Kidney (tissue), 14 donors: ENCODE results near the gene RPP25. TPM values are rescaled to one million over a fixed set of nuclear protein-coding genes. Genes with fewer than 3 reads are reported as not detected.

Experiments used
- DNase-seq, 5 donors: peaks; one replicate each; pipeline ENCODE4 v3.0.0-alpha.2; 2013 to 2020
- FAIRE-seq: peaks from 2 replicates; lab custom pipeline; 2012; peaks lifted over from hg19 to GRCh38; lab: Jason Lieb, UNC
- H3K27ac ChIP-seq, 2 donors: one replicate each; pipeline ENCODE4 v1.7.0; 2013; ENCODE audit warnings: low read depth in 2 of 2, low read length in 2 of 2, inconsistent platforms in 1 of 2
- H3K27me3 ChIP-seq: one replicate; pipeline ENCODE4 v1.7.1; 2013; ENCODE audit warnings: low read length, inconsistent platforms; ENCODE audit not compliant: control insufficient read depth, insufficient read depth
- H3K36me3 ChIP-seq, 3 donors: one replicate each; pipeline versions ENCODE4 v1.7.0 to v1.7.1; 2013; ENCODE audit warnings: low read length in 3 of 3, control low read depth in 1 of 3, inconsistent platforms in 1 of 3; ENCODE audit not compliant: insufficient read depth in 3 of 3, control insufficient read depth in 2 of 3
- H3K4me1 ChIP-seq, 3 donors: one replicate each; pipeline versions ENCODE4 v1.7.0 to v1.7.1; 2013; ENCODE audit warnings: low read length in 3 of 3, inconsistent platforms in 1 of 3, low read depth in 1 of 3; ENCODE audit not compliant: control insufficient read depth in 2 of 3, insufficient read depth in 2 of 3
- H3K4me3 ChIP-seq, 3 donors: one replicate each; pipeline versions ENCODE4 v1.7.0 to v1.8.1; 2013; ENCODE audit warnings: low read length in 3 of 3, control low read depth in 1 of 3, inconsistent platforms in 1 of 3
- H3K9ac ChIP-seq, 3 donors: one replicate each; pipeline versions ENCODE4 v1.7.0 to v1.7.1; 2013; ENCODE audit warnings: low read length in 3 of 3, control low read depth in 1 of 3, inconsistent platforms in 1 of 3
- H3K9me3 ChIP-seq, 3 donors: one replicate each; pipeline versions ENCODE4 v1.7.0 to v1.7.1; 2013; ENCODE audit warnings: low read length in 3 of 3, control low read depth in 1 of 3, inconsistent platforms in 1 of 3; ENCODE audit not compliant: control insufficient read depth in 2 of 3, insufficient read depth in 1 of 3
- CTCF ChIP-seq: IDR thresholded peaks from 3 replicates; pipeline ENCODE4 v1.5.1; 2012; ENCODE audit warnings: mild to moderate bottlenecking, moderate library complexity, borderline replicate concordance; ENCODE audit not compliant: insufficient read depth; ENCODE audit errors: extremely low read depth
- intact Hi-C: fragments of 100-400 bp; cut with DNase I; formaldehyde crosslinking; loops from one replicate; pipeline ENCODE4 v1.11.1; 2022
- polyA plus RNA-seq: library from polyadenylated mRNA; stranded (reverse); fragments of 350-450 nt; fragmentation: Illumina TruSeq; extraction: RNeasy Lipid Tissue Mini Kit (QIAGEN cat#74804); gene quantifications from one replicate; pipeline ENCODE4 v1.2.3, GENCODE V29; 2014; ENCODE audit warnings: low read depth, low replicate concordance; ENCODE audit not compliant: insufficient read depth
- total RNA-seq: library from RNA; stranded (reverse); fragmentation: NEBNext Ultra II Directional; extraction: Animal tissue kit (Norgen Biotek cat#: 25700); gene quantifications from one replicate; pipeline ENCODE4 v1.2.1, GENCODE V29; 2021
- donor health status: control.
- donor health status: control.
- donor health status: control.
- donor health status: control.
- donor health status: control.
- donor health status: DM: yes; HTN: yes; CAD: no.
- donor health status: Normal renal cell carcinoma (clear cell type).

The RPP25 gene
- total and polyA plus RNA-seq, 2 donors from 2014 or later: 7.2 to 7.3 TPM

GRCh38 chr15:74992619-74993018 is 36.0 kb upstream of the RPP25 start:
- Histone ChIP-seq H3K36me3 (no peaks in the 10 kb centered on the region), H3K4me3 (no peak overlapping the region), H3K27me3 (no peaks in the 10 kb centered on the region), H3K27ac (no peak overlapping the region), H3K4me1 (peaks cover 0 to 8% (median 0%) of the 10 kb centered on the region in 3 donors), H3K9me3 (no peaks in the 10 kb centered on the region), H3K9ac (no peak overlapping the region)
- TF ChIP-seq CTCF: no peak
- DNase-seq: no peak
- no peak for FAIRE-seq
- intact Hi-C loops: no loop called here

DNA sequence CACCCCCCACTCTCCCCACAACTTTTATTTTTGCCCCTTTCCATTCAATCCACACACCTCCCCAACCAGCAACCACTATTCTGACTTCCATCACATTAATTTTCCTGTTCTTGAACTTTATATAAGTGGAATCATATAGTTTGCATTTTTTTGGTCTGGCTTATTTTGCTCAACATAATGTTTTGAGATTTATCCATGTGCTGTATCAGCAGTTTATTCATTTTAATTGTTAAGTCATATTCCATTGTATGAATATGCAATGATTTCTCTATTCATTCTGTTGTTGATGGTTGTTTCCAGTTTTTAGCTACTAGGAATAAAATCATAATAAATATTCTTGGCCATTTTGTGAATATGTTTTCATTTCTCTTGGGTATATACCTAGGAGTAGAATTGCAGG is 33.0 kb upstream of the RPP25 start:
- no peaks in the 10 kb centered on the region for H3K27me3 ChIP-seq
- DNase-seq (no peak), FAIRE-seq (no peak)
- TF ChIP-seq CTCF: no peak
- intact Hi-C loops: no loop called here
- no peaks in the 10 kb centered on the region for H3K9me3 ChIP-seq
- H3K4me1 ChIP-seq: no peaks in the 10 kb centered on the region
- H3K9ac ChIP-seq: no peak overlapping the region
- no peak overlapping the region for H3K27ac ChIP-seq
- H3K36me3 ChIP-seq: no peaks in the 10 kb centered on the region
- H3K4me3 ChIP-seq: no peak overlapping the region

- Histone ChIP-seq H3K36me3 (no peaks in the 10 kb centered on the region), H3K4me3 (no peak overlapping the region), H3K4me1 (no peaks in the 10 kb centered on the region), H3K9ac (no peak overlapping the region), H3K27me3 (no peaks in the 10 kb centered on the region), H3K27ac (no peak overlapping the region), H3K9me3 (no peaks in the 10 kb centered on the region)
- FAIRE-seq (no peak), DNase-seq (peak in 4 of 5 donors; percentile 52 to 69 (median 57))
- intact Hi-C loops: no loop called here
- no peak for TF ChIP-seq CTCF
Measured at GRCh38 chr15:74988007-74988800, 31.6 kb upstream of the RPP25 start.
